IgD-negative memory B cell (primary cell): ENCODE results near the gene C10orf143. TPM values are rescaled to one million over a fixed set of nuclear protein-coding genes. Genes with fewer than 3 reads are reported as not detected.

Experiments
- H3K27ac Mint-ChIP-seq, 3 donors: one replicate each; pipeline ENCODE4 v1.8.0; 2020 to 2022; ENCODE audit warnings: mild to moderate bottlenecking in 3 of 3, mixed read lengths in 3 of 3, moderate library complexity in 1 of 3
- H3K27me3 Mint-ChIP-seq: one replicate; pipeline ENCODE4 v1.8.0; 2021; ENCODE audit warnings: mixed read lengths
- H3K36me3 Mint-ChIP-seq: one replicate; pipeline ENCODE4 v1.8.0; 2020; ENCODE audit warnings: mild to moderate bottlenecking, mixed read lengths
- H3K4me1 Mint-ChIP-seq, 3 donors: one replicate each; pipeline ENCODE4 v1.8.0; 2020 to 2022; ENCODE audit warnings: mixed read lengths in 3 of 3, mild to moderate bottlenecking in 1 of 3
- H3K4me3 Mint-ChIP-seq, 4 donors: one replicate each; pipeline ENCODE4 v1.8.0; 2020 to 2022; ENCODE audit warnings: mild to moderate bottlenecking in 4 of 4, mixed read lengths in 4 of 4, moderate library complexity in 3 of 4
- H3K9me3 Mint-ChIP-seq, 3 donors: one replicate each; pipeline ENCODE4 v1.8.0; 2020 to 2021; ENCODE audit warnings: mixed read lengths in 3 of 3, mild to moderate bottlenecking in 1 of 3
- polyA plus RNA-seq: library from polyadenylated mRNA; unstranded; fragments of 300-500 nt; fragmentation: Illumina TruSeq; gene quantifications from one replicate; pipeline ENCODE4 v1.2.3, GENCODE V29; 2021

C10orf143 gene
- polyA plus RNA-seq, 1 donor from 2014 or later: 21.1 TPM

DNA sequence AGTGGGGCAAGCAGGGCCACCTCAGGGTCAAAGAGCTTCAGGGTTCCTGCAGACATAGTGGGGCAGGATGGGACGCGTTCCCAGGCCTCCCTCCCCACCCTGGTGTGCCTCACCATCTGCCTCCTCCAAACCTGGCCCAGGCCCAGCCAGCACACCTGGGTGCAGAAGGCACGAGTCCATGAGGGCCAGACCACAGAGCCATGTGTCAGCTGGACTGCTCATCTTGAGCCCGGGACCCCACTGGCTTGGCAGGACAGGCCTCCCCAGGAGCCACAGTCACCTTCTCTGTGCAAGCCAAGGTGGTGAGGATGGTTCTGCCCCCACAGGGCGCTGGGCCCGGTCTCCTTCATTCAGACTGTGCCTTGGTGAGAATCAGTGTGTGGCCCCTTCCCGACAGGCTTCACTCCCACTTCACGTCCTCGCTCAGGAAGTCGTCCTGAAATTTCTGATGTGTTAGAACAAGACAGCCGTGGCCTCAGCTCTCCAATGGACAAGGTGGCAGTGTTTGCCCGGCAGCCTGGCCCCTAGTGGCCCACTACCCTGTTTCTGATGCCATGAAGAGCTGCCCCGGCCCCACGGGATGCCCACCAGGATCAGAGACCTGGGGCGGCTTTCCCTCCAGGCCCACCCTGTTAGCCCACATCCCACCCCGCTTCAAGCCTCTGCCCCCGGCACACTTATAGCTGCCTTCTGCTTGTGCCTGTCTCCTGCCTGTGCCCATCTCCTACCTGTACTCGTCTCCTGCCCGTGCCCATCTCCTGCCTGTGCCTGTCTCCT, 87.0 kb downstream of the C10orf143 start:
- Mint-ChIP-seq H3K9me3 (no peaks in the 10 kb centered on the region), H3K27me3 (no peaks in the 10 kb centered on the region), H3K36me3 (no peaks in the 10 kb centered on the region), H3K27ac (no peak overlapping the region), H3K4me3 (no peak overlapping the region), H3K4me1 (no peaks in the 10 kb centered on the region)

DNA sequence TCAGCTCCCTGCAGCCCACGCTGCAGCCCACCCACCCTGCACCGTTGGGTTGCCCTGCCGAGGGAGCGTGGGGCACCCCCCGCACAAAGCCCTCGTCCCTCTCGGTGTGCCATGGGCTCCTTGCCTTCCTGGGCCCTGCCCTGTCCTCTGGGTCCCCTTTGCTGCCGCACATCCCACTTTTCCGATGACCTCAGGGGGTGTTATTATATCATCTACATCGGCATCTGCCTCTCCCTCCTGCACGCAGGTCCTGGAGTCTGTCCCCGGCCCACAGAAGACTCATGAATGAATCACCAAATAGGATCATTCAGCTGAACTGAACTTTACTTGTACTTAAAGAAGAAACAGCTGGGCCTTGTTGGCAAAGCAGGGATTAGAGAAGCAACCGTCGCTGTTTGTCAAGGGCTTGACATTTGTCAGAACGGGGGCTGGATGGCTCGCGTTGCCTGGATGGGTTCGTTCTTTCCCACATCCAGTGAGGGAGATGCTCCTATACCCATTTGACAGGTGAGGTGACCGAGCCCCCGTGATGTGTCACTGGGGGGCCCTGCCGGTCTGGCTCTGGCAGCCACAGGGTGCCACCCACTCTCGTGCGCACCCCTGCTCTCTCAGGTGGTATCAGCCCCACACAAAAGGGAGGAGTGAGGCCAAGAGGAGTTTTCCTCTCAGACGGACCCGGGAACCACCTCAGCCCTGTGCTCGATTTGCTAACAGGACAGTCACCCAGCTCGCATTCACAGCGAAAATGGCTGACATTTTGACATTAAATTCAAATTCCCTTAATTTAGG, 87.9 kb downstream of the C10orf143 start:
- Mint-ChIP-seq H3K27ac (no peak overlapping the region), H3K36me3 (no peaks in the 10 kb centered on the region), H3K4me1 (no peaks in the 10 kb centered on the region), H3K27me3 (no peaks in the 10 kb centered on the region), H3K9me3 (no peaks in the 10 kb centered on the region), H3K4me3 (no peak overlapping the region)

GRCh38 chr10:130022086-130022485, 88.5 kb downstream of the C10orf143 start:
- Mint-ChIP-seq H3K27ac (no peak overlapping the region), H3K9me3 (no peaks in the 10 kb centered on the region), H3K4me3 (no peak overlapping the region), H3K27me3 (no peaks in the 10 kb centered on the region), H3K4me1 (no peaks in the 10 kb centered on the region), H3K36me3 (no peaks in the 10 kb centered on the region)

GRCh38 chr10:130021383-130021950, 89.2 kb downstream of the C10orf143 start:
- peaks cover 0 to 3% (median 0%) of the 10 kb centered on the region in 3 donors for H3K9me3 Mint-ChIP-seq
- no peak overlapping the region for H3K4me3 Mint-ChIP-seq
- H3K36me3 Mint-ChIP-seq: no peaks in the 10 kb centered on the region
- H3K4me1 Mint-ChIP-seq: no peaks in the 10 kb centered on the region
- no peaks in the 10 kb centered on the region for H3K27me3 Mint-ChIP-seq
- H3K27ac Mint-ChIP-seq: no peak overlapping the region

DNA sequence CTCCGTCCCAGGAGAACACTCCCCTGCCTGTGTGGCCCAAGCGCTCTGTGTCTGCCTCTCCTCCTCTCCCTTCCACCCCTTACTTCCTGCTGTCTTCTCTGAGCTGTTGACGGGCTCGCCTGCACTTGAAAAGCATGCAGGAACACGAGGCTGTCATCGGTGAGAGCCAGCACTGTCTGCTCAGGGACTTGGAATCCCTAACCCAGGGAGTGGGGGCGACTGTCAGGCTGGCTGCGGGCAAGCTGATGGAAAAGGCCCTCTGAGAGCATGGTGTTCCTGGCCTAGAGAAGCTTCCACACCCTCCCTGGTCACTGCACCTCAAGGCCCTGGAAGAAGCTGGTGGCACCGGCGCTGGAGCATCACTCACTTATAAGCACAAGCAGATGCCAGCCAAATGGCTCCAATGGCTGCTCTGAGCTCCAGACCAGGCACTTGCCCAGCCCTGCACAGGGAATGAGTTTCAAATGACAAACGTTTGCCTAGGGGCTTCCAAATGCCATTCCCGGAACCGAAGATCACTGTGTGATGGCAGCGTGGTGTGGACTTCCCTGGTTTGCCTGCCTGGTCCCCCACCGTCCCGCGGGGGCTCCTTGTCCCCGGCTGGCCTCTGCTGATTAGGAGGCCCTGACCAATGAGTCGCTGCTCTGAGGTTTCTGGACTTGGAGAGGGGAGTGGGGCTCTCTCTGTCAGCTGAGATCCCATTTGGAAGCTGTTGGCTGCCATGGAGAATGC, 89.8 kb downstream of the C10orf143 start:
- no peaks in the 10 kb centered on the region for H3K27me3 Mint-ChIP-seq
- no peak overlapping the region for H3K4me3 Mint-ChIP-seq
- H3K27ac Mint-ChIP-seq: no peak overlapping the region
- no peaks in the 10 kb centered on the region for H3K36me3 Mint-ChIP-seq
- H3K9me3 Mint-ChIP-seq: peaks cover 0 to 4% (median 3%) of the 10 kb centered on the region in 3 donors
- H3K4me1 Mint-ChIP-seq: no peaks in the 10 kb centered on the region

GRCh38 chr10:130018730-130019185, 91.9 kb downstream of the C10orf143 start:
- H3K4me3 Mint-ChIP-seq: no peak overlapping the region
- peaks cover 0 to 6% (median 3%) of the 10 kb centered on the region in 3 donors for H3K9me3 Mint-ChIP-seq
- H3K4me1 Mint-ChIP-seq: no peaks in the 10 kb centered on the region
- H3K27me3 Mint-ChIP-seq: no peaks in the 10 kb centered on the region
- no peak overlapping the region for H3K27ac Mint-ChIP-seq
- no peaks in the 10 kb centered on the region for H3K36me3 Mint-ChIP-seq

GRCh38 chr10:130018265-130018664, 92.4 kb downstream of the C10orf143 start:
- no peaks in the 10 kb centered on the region for H3K4me1 Mint-ChIP-seq
- no peak overlapping the region for H3K27ac Mint-ChIP-seq
- no peak overlapping the region for H3K4me3 Mint-ChIP-seq
- peaks cover 0 to 6% (median 3%) of the 10 kb centered on the region in 3 donors for H3K9me3 Mint-ChIP-seq
- no peaks in the 10 kb centered on the region for H3K36me3 Mint-ChIP-seq
- H3K27me3 Mint-ChIP-seq: no peaks in the 10 kb centered on the region

DNA sequence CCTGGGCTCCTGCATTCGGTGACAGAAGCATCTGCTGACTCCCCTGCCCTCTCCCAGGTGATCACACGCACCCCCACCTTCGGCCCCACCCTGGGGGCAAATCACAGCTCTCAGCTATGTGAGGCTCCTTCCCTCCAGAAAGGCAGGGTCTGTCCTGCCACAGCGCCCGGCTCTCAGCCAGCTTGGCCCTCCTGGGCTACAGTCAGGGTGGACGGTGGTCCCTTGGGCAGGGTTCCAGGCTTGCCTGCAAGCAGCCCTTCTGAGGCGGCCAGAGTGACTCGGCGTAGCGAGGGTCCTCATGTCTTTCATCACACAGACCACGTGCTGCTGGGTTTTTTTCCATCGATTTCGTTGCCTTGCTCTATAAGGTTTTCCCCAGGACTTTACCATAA, 93.0 kb downstream of the C10orf143 start:
- no peaks in the 10 kb centered on the region for H3K4me1 Mint-ChIP-seq
- peaks cover 0 to 7% (median 3%) of the 10 kb centered on the region in 3 donors for H3K9me3 Mint-ChIP-seq
- no peaks in the 10 kb centered on the region for H3K36me3 Mint-ChIP-seq
- no peak overlapping the region for H3K4me3 Mint-ChIP-seq
- H3K27ac Mint-ChIP-seq: no peak overlapping the region
- no peaks in the 10 kb centered on the region for H3K27me3 Mint-ChIP-seq

GRCh38 chr10:130016993-130017630, 93.5 kb downstream of the C10orf143 start:
- no peak overlapping the region for H3K4me3 Mint-ChIP-seq

DNA sequence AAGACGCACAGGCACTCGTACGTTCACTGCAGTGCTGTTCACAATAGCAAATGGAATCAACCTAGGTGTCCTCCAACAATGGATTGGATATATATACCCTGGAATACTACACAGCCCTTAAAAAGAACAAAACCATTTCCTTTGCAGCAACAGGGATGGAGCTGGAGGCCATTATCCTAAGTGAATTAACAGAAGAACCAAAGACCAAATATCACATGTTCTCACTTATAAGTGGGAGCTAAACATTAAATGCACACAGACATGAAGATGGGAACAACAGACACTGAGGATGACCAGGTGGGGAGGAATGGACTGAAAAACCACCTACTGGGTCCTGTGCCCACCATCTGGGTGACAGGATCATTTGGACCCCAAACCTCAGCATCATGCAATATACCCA, 94.5 kb downstream of the C10orf143 start:
- Mint-ChIP-seq H3K4me1 (no peaks in the 10 kb centered on the region), H3K4me3 (no peak overlapping the region), H3K36me3 (no peaks in the 10 kb centered on the region), H3K27me3 (no peaks in the 10 kb centered on the region), H3K9me3 (peaks cover 0 to 9% (median 3%) of the 10 kb centered on the region in 3 donors), H3K27ac (no peak overlapping the region)

More at GRCh38 chr10:130016993-130017630, 93.5 kb downstream of the C10orf143 start:
- Mint-ChIP-seq H3K9me3 (peaks cover 0 to 9% (median 3%) of the 10 kb centered on the region in 3 donors), H3K27me3 (no peaks in the 10 kb centered on the region), H3K36me3 (no peaks in the 10 kb centered on the region), H3K4me1 (no peaks in the 10 kb centered on the region), H3K27ac (no peak overlapping the region)

DNA sequence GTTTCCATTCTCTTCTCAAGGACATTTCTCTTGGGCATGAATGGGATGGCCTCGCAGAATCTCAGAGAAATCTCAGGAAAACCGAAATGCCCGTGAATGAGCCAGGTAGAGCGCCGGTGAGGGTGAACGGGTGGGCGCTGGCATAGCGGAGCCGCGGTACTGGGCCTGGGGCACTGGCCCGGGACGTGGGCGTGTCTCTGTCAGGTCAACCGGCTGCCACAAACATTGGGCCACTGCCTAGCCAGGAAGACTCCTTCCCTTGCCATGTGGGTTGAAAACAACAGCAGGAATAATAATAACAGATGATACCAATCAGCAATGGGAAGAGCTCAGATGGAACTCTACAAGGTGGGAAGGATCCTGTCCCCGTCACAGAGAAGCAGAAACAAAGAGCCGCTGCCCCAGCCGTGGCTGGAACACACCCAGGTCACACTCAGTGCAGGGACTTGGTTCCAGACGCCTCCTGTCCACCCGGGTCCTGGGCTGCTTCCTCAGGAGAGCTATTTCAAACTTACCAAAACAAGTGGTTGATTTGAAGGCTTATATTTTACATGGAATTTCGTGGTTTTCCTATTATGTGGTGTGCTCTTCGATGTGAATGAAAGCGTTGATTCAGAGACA, 95.4 kb downstream of the C10orf143 start:
- no peak overlapping the region for H3K27ac Mint-ChIP-seq
- H3K9me3 Mint-ChIP-seq: peaks cover 0 to 9% (median 3%) of the 10 kb centered on the region in 3 donors
- H3K4me1 Mint-ChIP-seq: no peaks in the 10 kb centered on the region
- H3K27me3 Mint-ChIP-seq: no peaks in the 10 kb centered on the region
- no peaks in the 10 kb centered on the region for H3K36me3 Mint-ChIP-seq
- H3K4me3 Mint-ChIP-seq: no peak overlapping the region

GRCh38 chr10:130014263-130015074, 96.2 kb downstream of the C10orf143 start:
- peaks cover 0 to 9% (median 3%) of the 10 kb centered on the region in 3 donors for H3K9me3 Mint-ChIP-seq

More at GRCh38 chr10:130014263-130015074, 96.2 kb downstream of the C10orf143 start:
- Mint-ChIP-seq H3K4me1 (no peaks in the 10 kb centered on the region), H3K27me3 (peaks cover 2% of the 10 kb centered on the region), H3K36me3 (no peaks in the 10 kb centered on the region), H3K27ac (no peak overlapping the region), H3K4me3 (no peak overlapping the region)
